CD4-positive, alpha-beta T cell treated with Interleukin-6 at 100 ng/mL for 8 hours (primary cell): ENCODE measurements around the gene STAM2.
"Not testable (repeated sequence)": the region's sequence is repeated elsewhere in the genome, so short reads cannot be mapped to it uniquely, and the experiment has no call there.

Source experiments
- DNase-seq: peaks from one replicate; pipeline ENCODE4 v3.0.0-alpha.2; 2020; ENCODE audit warnings: mixed read lengths, low spot score

Gene STAM2

DNA sequence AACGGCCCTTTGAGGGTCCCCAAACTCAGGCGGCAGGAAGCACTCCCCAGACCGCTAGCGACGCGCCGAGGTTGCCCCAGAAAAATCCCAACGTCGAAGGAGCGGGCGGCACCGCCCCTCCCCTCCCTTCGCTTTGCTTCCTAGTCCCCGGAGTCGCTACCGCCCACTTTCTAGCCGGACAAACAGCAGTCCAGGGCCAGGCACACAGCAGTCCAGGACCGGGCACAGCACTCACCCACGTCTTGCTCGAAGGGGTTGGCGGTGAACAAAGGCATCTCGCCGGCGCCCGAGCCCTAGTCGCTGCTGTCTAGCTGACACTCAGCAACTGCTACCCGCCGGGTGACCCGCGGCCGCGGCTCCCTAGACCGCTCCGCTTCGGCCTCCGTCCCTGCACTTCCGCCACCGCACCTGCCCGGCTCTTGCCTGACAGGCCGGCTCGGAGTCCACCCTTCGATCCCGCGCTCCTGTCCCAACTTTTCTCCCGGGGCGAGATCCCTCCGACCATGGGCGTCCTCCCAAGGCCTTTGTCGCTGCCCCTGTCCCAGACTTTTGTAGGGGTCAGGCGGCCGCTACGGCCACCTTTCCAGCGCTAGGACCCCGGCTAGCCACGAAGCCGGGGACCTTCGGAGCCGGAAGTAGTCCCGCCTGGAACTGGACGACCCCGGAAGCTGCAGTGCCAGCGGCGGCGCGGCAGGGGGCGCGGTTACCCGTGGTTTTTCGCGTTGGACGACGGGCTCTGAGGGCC is at the start of gene STAM2:
Gene STAM2, minus strand, starts transcription at position 396 of the 745 bp plus-strand sequence. Its CDS starts 121 bp downstream, at position 275.
- peak; percentile 89 for DNase-seq

DNA sequence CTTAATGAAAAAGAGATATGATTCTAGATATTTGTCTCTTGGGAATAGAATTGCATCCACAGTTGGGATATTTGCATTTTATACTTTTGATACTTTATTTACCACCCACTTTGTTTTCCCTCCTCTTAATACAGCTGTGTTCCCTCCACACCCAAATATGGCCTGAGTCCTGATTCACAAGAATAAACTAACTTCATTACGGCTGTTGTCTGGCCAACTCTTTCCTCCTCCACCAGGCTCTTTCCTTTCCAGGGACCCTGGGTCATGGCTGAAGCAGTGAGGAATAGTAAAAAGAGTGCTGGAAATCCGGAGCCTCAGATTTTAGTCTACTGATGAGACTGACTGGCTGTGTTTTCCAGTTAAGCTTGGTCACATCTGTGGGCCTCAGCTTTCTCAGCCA is 48.4 kb upstream of the STAM2 start:
- DNase-seq = no peak

DNA sequence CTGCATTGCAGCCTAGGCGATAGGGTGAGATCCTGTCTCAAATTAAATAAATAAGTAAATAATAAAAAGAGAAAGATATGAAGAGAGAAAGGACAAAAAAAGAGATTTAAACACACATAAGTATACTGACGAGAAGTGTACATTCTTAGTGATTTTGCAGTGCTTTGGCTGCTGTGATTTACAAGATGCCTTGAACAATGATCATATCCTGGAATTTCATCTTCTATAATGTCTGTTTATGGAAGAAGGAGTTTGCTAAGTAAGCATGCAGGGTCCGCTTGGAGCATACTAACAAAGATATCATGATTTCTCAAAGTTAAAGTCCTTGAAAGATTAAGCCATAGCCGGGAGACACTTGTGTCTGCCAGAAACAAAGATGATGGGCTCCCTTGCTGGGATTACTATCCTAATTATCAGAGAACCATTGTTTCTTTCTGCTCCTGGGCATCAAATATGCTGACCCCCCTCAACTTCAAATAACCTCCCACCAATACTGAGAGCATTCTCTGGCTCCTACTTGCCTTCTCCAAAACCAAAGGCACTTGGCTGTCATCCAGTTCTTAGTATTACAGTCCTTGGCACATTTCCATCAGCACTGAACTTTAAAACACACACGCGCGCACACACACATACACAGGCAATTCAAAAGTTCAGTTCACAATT is 47.5 kb upstream of the STAM2 start:
- no peak for DNase-seq

DNA sequence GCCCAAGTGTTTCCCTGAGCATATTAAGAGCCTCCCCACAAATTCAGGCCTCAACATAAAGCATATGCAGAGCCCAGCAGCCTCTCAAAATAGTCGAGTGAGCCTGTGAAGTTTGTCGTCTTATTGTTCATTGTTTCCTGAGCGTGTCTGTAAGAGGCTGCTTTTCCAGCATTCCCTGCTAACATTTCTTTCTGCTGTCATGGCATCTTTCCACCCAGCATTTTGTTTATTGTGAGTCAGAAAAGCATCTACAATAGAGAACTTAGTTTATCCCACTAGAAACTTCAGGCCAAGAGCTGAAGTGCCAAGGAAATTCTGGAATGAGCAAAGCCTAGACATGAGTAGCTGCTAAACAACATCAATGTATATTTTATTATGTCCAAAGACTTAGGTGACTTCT is 46.3 kb upstream of the STAM2 start:
- DNase-seq = no peak

DNA sequence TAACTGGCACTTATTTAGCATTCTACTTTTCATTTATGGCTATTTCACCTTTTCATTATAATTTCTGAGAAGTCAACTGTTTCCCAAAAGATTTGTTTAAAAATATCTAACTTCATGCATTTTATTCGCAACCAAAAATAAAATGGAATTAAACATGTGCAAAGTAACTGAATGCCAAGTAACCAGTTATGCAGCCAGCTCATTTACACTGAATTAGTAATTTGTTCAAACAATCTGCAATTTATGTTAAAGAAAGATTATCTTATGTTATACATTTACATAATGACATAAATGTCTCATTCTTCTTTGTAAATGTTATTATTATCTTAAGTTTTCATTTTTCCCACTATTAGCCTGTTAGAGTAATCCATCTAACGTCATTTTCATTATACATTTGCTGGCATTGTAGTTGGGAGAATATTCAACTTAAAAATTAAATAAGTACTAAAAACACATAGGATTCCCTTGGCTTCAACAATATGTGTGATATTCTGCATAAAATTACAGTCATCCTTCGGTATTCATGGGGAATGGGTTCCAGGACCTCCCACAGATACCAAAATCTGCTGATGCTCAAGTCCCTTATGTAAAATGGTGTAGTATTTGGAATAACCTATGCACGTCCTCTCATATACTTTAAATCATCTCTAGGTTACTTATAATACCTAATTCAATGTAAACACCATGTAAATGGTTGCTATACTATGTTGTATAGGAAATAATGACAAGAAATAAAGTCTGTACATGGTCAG is 43.7 kb upstream of the STAM2 start:
- DNase-seq = no peak

DNA sequence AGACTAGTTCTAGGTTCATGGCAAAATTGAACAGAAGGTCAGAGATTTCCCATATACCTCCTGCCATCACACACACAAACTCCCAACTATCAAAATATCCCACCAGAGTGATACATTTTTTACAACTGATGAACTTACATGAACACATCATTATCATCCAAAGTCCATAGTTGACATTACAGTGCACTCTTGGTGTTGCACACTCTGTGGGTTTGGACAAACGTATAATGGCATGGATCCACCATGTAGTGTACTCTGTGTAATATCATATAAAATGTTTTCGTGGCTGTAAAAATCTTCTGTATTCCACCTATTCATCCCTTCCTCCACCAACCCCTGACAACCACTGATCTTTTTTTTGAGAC is 25.9 kb upstream of the STAM2 start:
- DNase-seq = no peak

DNA sequence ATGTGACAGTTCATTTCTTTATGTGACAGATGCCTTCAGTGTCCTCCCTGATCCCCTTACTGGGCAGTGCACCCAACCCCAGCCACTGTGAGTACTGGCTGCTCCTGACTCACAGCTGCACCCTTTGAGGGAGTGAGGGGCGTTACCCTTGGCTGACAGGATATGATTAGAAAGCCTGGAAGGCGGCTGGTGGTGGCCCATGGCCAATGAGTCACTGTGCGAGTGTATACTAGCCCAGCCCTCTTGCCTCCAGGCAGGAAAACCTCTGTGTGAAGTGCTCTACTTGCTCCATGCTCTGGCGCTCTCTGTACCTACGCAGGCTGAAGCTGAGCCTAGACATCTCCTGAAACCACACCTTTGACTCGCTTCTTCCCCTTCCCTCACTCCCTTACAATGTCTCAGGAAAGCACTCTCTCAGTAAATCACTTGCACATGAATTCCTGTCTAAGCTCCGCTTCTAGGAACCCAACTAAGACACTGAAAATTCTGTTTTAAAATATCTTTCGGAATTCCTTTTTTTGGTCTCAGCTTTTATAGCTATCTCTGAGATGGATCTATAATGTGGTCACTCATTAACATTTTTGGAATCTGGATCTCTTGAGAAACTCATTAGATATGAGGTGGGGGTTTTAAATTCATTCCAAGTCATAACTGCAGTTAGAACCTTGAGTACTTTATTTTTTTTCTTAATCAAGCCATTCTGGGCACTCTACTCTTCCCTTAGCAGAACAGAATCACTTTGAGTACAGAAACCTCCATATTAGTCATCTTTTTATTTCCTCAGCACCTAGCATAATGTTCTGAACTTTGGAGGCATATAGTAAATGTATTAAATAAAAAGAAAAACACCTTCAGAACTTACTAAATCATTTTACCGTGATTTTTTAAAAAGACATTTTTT is 25.3 kb upstream of the STAM2 start:
- DNase-seq = no peak

DNA sequence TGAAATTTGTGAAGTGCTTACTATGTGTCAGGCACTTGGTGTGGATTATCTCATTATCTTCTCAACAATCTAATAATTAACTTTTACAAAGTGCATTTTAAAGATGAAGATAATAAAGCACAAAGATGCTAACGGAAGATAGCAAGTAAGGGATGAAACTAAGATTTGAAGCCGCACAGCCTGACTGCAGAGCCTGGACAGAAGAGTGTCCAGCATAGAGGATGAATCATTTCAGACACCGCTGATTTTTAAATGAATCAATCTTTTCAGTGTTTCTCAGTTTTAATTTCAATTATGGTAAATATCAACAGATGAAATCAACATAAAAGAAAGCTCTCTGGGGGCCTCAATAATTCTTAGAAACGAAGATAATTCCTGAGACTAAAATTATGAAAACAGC is 24.5 kb upstream of the STAM2 start:
- no peak for DNase-seq

DNA sequence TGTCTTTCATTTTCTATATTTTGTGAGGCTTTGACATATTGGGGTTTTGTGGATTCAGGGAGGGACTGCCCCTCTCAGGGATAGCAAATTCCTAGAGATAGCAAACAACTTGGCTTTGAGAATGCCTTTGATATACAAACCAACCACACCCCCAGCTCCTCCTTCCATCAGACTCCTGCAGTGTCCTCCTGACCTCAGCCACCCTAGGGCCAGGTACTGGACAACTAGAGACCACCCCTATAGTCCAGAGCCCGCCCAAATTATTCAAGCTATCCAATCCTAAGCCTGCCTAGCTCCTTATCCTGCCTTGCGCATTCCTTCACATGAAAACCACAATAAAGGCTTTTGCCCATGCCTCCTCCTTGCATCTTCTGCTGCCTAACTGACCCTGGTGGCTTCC is 22.9 kb upstream of the STAM2 start:
- no peak for DNase-seq

DNA sequence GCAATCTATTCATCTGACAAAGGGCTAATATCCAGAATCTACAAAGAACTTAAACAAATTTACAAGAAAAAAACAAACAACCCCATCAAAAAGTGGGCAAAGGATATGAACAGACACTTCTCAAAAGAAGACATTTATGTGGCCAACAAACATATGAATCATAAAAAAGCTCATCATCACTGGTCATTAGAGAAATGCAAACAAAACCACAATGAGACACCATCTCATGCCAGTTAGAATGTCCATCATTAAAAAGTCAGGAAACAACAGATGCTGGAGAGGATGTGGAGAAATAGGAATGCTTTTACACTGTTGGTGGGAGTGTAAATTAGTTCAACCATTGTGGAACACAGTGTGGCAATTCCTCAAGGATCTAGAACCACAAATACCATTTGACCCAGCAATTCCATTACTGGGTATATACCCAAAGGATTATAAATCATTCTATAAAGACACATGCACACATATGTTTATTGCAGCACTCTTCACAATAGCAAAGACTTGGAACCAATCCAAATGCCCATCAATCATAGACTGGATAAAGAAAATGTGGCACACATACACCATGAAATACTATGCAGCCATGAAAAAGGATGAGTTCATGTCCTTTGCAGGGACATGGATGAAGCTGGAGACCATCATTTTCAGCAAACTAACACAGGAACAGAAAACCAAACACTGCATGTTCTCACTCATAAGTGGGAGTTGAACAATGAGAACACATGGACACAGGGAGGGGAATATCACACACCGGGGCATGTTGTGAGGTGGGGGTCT is 22.1 kb upstream of the STAM2 start:
- not testable (repeated sequence) for DNase-seq

DNA sequence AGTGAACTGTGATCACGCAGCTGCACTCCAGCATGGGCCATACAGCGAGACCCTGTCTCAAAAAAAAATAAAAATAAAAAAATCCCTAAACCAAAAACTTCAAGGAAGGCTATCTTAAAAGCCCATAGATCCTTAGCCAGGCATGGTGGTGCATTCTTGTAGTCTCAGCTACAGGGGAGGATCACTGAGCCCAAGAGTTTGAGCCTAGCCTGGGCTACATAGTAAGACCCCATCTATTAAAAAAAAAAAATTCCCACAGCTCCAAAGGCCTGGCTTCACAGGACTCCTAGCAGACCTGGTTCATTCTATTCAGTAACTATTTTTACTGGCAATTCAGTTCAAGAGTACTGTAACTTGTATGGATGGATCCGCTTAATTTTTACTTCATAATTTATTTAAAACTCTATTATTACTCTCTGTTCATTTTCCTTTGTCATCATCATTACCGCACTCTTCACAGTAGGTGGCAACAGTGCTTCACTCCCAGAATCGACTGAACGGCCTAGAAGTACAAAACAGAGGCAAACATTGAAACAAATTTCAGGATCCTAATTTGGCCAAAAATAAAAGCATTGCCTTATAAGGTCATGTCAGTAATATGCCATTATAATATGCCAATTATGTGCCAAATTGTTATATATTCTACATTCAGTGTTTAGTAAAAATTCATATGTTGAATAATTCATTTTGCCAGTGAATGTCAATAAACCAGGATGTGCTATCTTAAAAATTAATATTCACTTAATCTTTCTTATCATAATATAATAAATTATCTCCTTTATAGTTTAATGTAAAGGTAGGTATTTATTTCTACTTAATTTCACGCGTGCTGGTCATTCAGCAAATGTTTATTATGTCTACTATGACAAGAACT is 14.3 kb upstream of the STAM2 start:
- DNase-seq = no peak

DNA sequence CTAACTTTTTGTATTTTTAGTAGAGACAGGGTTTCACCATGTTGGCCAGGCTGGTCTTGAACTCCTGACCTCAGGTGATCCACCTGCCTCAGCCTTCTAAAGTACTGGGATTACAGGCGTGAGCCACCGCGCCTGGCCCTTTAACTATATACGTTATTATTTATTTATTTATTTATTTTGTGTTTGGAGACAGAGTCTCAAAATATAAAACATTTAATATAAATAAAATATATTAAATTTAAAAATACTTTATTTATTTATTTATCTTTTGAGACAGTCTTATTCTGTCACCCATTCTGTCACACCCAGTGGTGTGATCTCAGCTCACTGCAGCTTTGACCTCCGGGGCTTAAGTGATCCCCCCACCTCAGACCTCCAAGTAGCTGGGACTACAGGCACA is 11.2 kb upstream of the STAM2 start:
- DNase-seq = not testable (repeated sequence)

DNA sequence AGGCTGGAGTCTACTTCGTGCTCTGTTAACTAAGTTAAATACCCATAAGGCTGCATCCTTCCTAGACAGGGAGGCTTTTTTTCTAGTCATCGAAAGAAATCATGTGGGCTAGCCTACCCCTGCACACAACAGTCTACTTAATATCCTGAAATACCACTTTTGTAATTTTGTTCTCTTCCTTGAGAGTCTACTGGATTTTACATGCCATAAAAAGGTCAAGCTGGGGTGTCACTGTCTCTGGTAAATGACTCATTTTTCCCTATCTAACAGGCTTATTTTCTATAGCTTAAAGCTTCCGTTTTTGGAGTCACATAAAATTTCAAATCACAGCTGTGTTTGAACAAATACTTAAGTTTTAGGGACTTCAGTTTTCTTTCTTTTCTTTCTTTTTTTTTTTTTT is 10.7 kb upstream of the STAM2 start:
- no peak for DNase-seq

DNA sequence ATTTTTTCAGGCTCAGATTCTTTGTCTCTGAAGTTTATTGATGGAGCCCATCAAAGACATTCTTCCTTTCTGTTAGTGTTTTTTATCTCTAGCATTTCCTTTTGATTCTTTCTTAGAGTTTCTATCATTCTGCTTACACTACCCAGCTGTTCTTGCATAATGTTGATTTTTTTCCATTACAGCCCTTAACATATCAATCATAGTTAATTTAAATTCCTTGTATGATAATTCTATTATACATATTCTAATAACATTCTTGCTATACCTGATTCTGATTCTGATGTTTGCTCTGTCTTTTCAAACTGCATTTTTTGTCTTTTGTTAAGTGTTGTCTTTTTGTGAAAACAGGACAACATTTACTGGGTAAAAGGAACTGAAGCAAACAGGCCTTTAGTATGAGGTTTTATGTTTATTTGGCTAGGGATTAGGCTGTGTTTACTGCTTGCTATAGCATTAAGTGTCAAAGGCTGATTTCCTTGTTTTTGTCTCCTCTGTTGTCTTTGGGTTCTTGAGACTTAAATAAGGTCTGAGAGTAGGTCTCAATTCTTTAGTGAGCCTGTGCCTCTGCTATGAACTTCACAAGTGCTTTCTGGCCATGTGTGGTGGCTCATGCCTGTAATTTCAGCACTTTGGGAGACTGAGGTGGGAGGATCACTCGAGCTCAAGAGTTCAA is 8.0 kb upstream of the STAM2 start:
- DNase-seq = no peak

DNA sequence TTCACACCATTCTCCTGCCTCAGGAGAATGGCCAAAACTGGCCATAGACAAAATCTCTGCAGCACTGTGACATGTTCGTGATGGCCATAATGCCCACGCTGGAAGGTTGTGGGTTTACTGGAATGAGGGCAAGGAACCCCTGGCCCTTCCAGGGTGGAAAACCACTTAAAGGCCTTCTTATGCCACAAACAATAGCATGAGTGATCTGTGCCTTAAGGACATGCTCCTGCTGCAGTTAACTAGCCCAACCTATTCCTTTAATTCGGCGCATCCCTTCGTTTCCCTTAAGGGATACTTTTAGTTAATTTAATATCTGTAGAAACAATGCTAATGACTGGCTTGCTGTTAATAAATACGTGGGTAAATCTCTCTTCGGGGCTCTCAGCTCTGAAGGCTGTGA is 2.1 kb upstream of the STAM2 start:
- not testable (repeated sequence) for DNase-seq

DNA sequence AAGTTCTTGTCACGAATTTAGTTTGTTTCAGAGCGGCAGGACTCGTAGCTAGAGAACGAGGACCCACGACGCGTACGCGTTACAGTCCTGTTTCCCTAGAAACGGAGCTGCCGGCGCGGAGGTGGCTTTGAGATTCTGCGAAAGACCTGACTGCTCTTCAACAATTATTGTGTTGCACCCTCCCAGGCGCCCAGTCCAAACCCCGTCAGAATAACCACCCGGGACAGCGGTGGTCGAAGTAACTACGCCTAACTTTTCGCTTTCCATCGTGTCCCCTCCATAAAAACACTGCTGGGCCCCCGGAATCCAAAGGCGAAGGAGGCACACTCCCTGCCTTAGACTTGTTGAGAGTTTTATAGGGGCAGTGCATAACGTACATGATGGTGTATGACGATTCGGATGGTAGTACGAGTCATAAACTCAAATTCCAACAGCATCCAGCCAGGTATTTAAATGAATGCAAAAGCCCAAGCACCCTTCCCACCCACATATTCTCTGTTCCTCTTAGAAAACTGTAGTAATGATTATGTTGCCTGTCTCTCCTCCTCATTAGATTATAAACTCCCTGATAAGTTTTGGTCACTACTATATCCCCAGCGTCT is 651 bp upstream of the STAM2 start:
- no peak for DNase-seq

DNA sequence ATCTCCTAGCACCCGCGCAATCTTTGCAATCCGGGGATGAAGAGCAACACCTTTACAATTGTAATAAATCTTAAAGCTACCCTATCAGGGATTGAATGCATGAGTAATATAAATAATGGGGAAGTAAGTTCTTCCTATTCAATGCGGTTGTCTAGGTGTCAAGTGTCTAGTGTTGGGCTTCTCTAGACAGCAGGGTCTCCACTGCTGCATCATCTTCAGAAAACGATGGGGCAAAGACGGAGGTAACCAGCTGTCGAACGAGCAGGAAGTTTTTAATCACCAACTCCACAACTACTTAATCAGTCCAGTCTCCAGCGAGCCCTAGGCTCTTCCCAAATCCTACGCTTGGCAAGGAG is 573 bp downstream of the STAM2 start:
- no peak for DNase-seq

DNA sequence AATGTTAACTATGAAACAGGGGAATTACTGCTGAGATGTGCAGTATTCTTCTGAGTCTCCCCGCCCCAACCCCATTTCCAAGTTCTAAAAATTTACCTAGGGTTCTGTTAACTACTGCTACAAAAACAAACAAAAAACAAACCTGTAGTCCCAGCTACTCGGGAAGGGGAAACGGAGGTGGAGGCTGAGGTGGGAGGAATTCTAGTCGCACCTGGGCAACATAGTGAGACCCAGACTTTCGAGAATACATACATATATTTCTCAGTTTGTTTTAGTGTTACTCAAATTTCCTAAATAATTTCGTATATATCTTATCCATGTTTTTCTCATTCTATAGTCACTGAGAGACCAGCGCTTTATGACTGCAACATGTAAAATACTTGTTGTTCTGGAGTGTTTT is 989 bp downstream of the STAM2 start:
- no peak for DNase-seq

DNA sequence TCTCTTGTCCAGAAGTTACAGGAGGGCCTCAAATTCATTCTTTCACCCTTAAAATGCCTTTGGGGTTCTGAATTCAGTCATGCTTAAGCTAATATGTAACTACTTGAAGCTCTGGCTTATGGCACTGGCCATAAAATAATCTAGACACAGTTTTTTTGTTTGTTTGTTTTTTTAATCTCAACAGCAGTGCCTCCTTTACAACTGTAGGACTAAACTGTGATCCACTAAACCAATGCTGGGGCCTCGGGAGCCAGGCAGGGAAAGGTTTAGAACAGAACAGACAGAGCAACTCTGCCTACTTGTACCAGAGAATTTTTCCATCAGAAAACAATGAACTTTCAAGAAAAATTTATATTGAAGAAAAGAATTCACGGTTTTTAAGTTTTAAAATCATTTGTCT is 1.7 kb downstream of the STAM2 start:
- DNase-seq = no peak
